ENCODE results near the gene LEMD2. TPM values are rescaled to one million over a fixed set of nuclear protein-coding genes. Genes with fewer than 3 reads are reported as not detected.

The LEMD2 gene
- total RNA-seq, 2 donors from 2014 or later, result 64.2 to 80.2 TPM

DNA sequence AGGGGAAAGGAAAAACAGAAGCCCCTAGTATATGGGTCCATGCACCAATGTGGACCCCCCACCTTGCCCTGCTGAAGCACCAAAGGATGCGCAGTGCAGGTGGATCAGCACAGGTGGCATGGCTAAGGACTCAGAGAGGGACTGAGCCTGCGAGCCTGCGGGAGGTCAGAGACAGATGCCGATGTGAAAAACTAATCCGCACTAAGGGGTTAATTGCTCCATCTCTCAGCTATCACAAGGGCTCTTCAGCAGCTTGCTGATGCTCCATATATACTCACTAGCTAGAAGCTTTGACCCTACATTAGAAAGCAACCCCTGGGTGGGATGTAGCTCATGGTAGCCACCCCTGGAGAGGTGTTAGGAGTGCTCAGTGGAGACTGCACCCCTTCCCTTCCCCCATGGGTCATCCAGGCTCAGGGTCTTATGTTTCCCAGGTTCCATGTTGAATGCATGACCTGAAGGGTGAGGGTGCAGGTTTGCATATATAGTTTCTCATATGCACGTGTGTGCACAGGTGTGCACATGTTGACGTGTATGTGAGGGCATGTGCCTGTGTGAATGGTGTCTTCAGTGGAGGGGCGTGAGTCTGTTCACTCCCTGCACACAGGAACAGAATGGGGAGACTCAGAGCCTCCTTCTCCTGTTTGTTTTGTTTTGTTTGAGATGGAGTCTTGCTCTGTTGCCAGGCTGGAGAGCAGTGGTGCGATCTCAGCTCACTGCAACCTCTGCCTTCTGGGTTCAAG is 28.9 kb downstream of the LEMD2 start:
- DNase-seq (ENCODE audit: low spot score), result no peak
- WGBS, result 88% methylated on average over 9 of the region's 9 CpGs
- TF ChIP-seq POLR2AphosphoS5 (IDR thresholded peaks at IDR 0.05) (no peak), POLR2A (IDR thresholded peaks at IDR 0.05) (no peak)
- TF ChIP-seq, protein P1, sequence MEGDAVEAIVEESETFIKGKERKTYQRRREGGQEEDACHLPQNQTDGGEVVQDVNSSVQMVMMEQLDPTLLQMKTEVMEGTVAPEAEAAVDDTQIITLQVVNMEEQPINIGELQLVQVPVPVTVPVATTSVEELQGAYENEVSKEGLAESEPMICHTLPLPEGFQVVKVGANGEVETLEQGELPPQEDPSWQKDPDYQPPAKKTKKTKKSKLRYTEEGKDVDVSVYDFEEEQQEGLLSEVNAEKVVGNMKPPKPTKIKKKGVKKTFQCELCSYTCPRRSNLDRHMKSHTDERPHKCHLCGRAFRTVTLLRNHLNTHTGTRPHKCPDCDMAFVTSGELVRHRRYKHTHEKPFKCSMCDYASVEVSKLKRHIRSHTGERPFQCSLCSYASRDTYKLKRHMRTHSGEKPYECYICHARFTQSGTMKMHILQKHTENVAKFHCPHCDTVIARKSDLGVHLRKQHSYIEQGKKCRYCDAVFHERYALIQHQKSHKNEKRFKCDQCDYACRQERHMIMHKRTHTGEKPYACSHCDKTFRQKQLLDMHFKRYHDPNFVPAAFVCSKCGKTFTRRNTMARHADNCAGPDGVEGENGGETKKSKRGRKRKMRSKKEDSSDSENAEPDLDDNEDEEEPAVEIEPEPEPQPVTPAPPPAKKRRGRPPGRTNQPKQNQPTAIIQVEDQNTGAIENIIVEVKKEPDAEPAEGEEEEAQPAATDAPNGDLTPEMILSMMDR (IDR thresholded peaks at IDR 0.05), result no peak
- Histone ChIP-seq H3K4me3 (no peak overlapping the region), H3K9me3 (no peaks in the 10 kb centered on the region), H3K36me3 (no peaks in the 10 kb centered on the region), H3K27ac (no peak overlapping the region), H3K27me3 (replicated peaks; ENCODE audit: insufficient read depth) (no peaks in the 10 kb centered on the region), H3K4me1 (replicated peaks) (peaks cover 6% of the 10 kb centered on the region)
- intact Hi-C loops (cut with DNase I), result loop anchor here (5.0 kb wide), 1 partner anchor 48 kb away; the partner anchor contains the start of gene UQCC2

DNA sequence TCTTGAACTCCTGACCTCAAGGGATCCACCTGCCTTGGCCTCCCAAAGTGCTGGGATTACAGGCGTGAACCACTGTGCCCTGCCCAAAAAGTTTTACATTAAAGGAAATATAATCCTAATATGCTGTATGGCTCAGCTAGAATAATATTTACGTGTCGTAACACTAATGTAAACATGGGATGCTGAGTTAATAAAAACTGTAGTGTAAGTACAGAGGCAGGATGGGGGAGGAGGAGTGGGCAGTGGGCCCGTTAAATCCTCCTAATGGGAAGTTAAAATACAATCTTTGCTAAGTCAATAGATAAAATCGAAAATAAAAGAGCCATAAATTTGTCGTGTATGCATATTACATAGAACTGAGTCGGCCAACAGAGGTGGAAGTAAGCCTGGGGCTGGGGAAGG is 30.1 kb downstream of the LEMD2 start:
- Histone ChIP-seq H3K36me3 (no peaks in the 10 kb centered on the region), H3K4me3 (no peak overlapping the region), H3K27ac (peak overlapping the region; percentile 48 to 65), H3K9me3 (no peaks in the 10 kb centered on the region), H3K4me1 (replicated peaks) (peaks cover 6% of the 10 kb centered on the region), H3K27me3 (replicated peaks; ENCODE audit: insufficient read depth) (no peaks in the 10 kb centered on the region)
- intact Hi-C loops (cut with DNase I), result no loop called here
- TF ChIP-seq POLR2AphosphoS5 (IDR thresholded peaks at IDR 0.05), result peak; percentile 91
- TF ChIP-seq, protein P1 (IDR thresholded peaks at IDR 0.05), result no peak
- DNase-seq (ENCODE audit: low spot score), result peak; percentile 80
- WGBS, result 16% methylated on average over 7 of the region's 7 CpGs

DNA sequence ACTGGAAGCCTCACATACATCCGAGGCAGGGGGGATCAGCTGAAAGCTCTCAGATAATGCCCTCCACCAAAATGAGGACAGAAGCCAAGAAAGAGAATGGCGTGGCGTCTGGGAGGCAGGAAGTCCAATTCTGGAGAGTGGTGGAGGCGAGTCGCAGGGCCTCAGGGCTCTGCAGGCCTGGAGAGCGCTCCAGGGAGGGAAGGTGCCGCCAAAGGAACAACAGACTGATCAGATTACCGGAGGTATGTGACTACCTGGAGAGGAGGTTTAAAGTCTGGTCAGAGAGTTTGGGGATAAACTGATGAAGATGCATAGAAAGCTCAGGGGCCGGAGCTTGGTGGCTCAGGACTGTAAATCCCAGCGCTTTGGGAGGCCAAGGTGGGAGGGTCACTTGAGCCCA is 31.0 kb downstream of the LEMD2 start:
- H3K27ac ChIP-seq, result no peak overlapping the region
- WGBS, result 95% methylated on average over 10 of the region's 10 CpGs
- no peaks in the 10 kb centered on the region for H3K9me3 ChIP-seq
- peaks cover 6% of the 10 kb centered on the region for H3K4me1 ChIP-seq (replicated peaks)
- intact Hi-C loops (cut with DNase I), result no loop called here
- no peaks in the 10 kb centered on the region for H3K36me3 ChIP-seq
- H3K27me3 ChIP-seq (replicated peaks; ENCODE audit: insufficient read depth), result no peaks in the 10 kb centered on the region
- DNase-seq (ENCODE audit: low spot score), result no peak
- H3K4me3 ChIP-seq, result no peak overlapping the region
- TF ChIP-seq POLR2AphosphoS5 (IDR thresholded peaks at IDR 0.05) (no peak), POLR2A (IDR thresholded peaks at IDR 0.05) (no peak)
- TF ChIP-seq, protein P1 (IDR thresholded peaks at IDR 0.05), result no peak

DNA sequence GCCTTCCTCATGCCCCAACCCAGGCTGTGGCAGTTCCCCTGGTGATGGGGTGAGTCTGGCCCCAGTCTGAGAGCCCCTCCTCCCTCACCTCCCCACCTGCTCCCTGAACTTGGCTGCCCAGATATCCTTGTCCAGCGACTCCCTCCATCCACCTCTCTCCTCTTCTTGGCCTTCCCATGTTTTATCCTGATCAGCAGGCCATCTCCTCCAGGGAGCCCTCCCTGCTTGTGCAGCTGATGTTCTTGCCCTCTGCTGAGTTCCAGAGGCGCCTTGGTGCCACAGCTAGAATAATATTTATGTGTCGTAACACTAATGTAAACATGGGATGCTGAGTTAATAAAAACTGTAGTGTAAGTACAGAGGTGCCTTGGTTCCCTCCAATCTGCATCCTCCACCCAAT is 31.8 kb downstream of the LEMD2 start:
- H3K36me3 ChIP-seq, result no peaks in the 10 kb centered on the region
- H3K27ac ChIP-seq, result no peak overlapping the region
- intact Hi-C loops (cut with DNase I), result no loop called here
- DNase-seq (ENCODE audit: low spot score), result no peak
- peaks cover 5% of the 10 kb centered on the region for H3K4me1 ChIP-seq (replicated peaks)
- WGBS, result 85% methylated on average over 3 of the region's 3 CpGs
- H3K9me3 ChIP-seq, result no peaks in the 10 kb centered on the region
- no peaks in the 10 kb centered on the region for H3K27me3 ChIP-seq (replicated peaks; ENCODE audit: insufficient read depth)
- no peak overlapping the region for H3K4me3 ChIP-seq
- no peak for TF ChIP-seq POLR2AphosphoS5 (IDR thresholded peaks at IDR 0.05)
- no peak for TF ChIP-seq POLR2A (IDR thresholded peaks at IDR 0.05)
- TF ChIP-seq, protein P1 (IDR thresholded peaks at IDR 0.05), result no peak
